Fibroblast of lung (primary cell): ENCODE results near the gene MRC2. TPM values are rescaled to one million over a fixed set of nuclear protein-coding genes. Genes with fewer than 3 reads are reported as not detected.

Source experiments
- DNase-seq, 2 donors: peaks; one replicate each; pipeline versions ENCODE4 v3.0.0 to v3.0.0-alpha.2; 2010; ENCODE audit warnings: low read depth in 2 of 2
- H2AFZ ChIP-seq: 2 replicates; pipeline ENCODE4 v1.5.1; 2012; ENCODE audit warnings: low read length, control low read depth, inconsistent platforms
- H3K27ac ChIP-seq: 2 replicates; pipeline ENCODE4 v1.5.1; 2011; ENCODE audit warnings: low read length, control low read depth; ENCODE audit not compliant: insufficient read depth
- H3K27me3 ChIP-seq: 2 replicates; pipeline ENCODE4 v1.5.1; 2011; ENCODE audit warnings: mild to moderate bottlenecking, low read length; ENCODE audit not compliant: control insufficient read depth, insufficient read depth
- H3K36me3 ChIP-seq: 2 replicates; pipeline ENCODE4 v1.5.1; 2011; ENCODE audit warnings: low read length; ENCODE audit not compliant: control insufficient read depth, insufficient read depth
- H3K4me1 ChIP-seq: 2 replicates; pipeline ENCODE4 v1.5.1; 2011; ENCODE audit warnings: low read length; ENCODE audit not compliant: control insufficient read depth, insufficient read depth; ENCODE audit errors: extremely low read depth
- H3K4me2 ChIP-seq: 2 replicates; pipeline ENCODE4 v1.5.1; 2011; ENCODE audit warnings: low read length, control low read depth; ENCODE audit not compliant: insufficient read depth; ENCODE audit errors: extremely low read depth
- H3K4me3 ChIP-seq, 4 experiments: fragments of 200-600 bp in 1 of 4; sonication (generic) in 1 of 4; replicated peaks in 1 of 4; 2 replicates each; pipeline ENCODE4 v1.5.1; 2011 to 2016; ENCODE audit warnings: low read length in 4 of 4, low read depth in 3 of 4, mild to moderate bottlenecking in 3 of 4, control low read depth in 2 of 4, inconsistent platforms in 1 of 4, mixed read lengths in 1 of 4; ENCODE audit not compliant: insufficient read depth in 1 of 4; ENCODE audit errors: control extremely low read depth in 1 of 4
- H3K79me2 ChIP-seq: 2 replicates; pipeline ENCODE4 v1.5.1; 2012; ENCODE audit warnings: mild to moderate bottlenecking, low read length, inconsistent platforms; ENCODE audit not compliant: control insufficient read depth, insufficient read depth
- H3K9ac ChIP-seq: 2 replicates; pipeline ENCODE4 v1.5.1; 2011; ENCODE audit warnings: mild to moderate bottlenecking, low read length, control low read depth; ENCODE audit not compliant: insufficient read depth
- H3K9me3 ChIP-seq: 2 replicates; pipeline ENCODE4 v1.5.1; 2012; ENCODE audit warnings: low read depth, low read length; ENCODE audit not compliant: control insufficient read depth, insufficient read depth
- H4K20me1 ChIP-seq: 2 replicates; pipeline ENCODE4 v1.5.1; 2011; ENCODE audit warnings: low read length; ENCODE audit not compliant: control insufficient read depth, insufficient read depth; ENCODE audit errors: extremely low read depth
- CTCF ChIP-seq, 2 donors: IDR thresholded peaks in 1 of 2; conservative IDR thresholded peaks in 1 of 2; 1 replicate in 1 of 2; 2 replicates in 1 of 2; pipeline ENCODE4 v1.5.1; 2011 to 2012; ENCODE audit warnings: low read length in 2 of 2, control low read depth in 1 of 2, inconsistent platforms in 1 of 2, low read depth in 1 of 2, mild to moderate bottlenecking in 1 of 2
- EZH2 ChIP-seq: IDR thresholded peaks from 2 replicates; pipeline ENCODE4 v1.5.1; 2012; ENCODE audit warnings: low read length, control low read depth, mild to moderate bottlenecking; ENCODE audit errors: missing control alignments
- polyA plus RNA-seq, 2 donors: library from polyadenylated mRNA; depleted of rRNA in 1 of 2; stranded (reverse) in 1 of 2; unstranded in 1 of 2; fragments of >200 nt; gene quantifications; 2 replicates each; pipeline ENCODE4 v1.2.1, GENCODE V29; 2011 to 2012; ENCODE audit warnings: missing spikeins in 1 of 2
- total RNA-seq: library from RNA; depleted of rRNA; stranded (reverse); fragments of >200 nt; gene quantifications from 2 replicates; pipeline ENCODE4 v1.2.1, GENCODE V29; 2014

MRC2 gene
- total and polyA plus RNA-seq, 2 donors (not counting 1 experiment from before 2014, with no cell fraction given): 98.7 to 164 TPM

DNA sequence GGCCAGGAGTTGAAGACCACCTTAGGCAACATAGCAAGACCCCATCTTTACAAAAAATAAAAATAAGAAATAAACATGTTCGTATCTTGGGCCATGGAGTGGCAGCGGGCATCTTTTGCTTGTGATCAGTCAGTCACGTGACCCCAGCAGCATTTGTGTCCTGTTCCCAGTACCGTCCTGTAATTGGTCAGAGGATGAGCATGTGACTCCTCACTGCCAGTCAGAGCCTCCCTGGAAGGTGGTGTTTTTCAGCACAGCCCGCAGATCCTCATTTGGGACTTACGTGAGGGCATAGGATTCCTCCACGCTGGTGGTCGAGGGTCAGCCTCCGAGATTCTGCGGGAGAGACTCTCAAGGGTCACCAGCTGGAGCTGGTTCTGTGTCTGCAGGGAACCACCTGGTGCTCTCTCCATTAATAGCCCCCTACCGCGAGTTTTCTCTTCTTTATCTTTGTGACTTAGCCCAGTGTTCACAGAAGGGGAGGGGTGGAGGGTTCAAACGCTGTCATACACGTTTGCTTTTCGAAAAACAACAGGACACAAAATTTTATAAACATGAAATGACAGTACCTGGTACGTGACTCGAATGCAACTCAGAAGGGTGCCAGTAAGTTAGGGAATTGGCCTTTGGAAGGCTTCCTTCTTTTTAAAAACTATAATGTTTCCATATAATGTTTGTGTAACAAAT is 17.2 kb downstream of the MRC2 start:
- H3K36me3 ChIP-seq: peaks cover 2% of the 10 kb centered on the region
- no peaks in the 10 kb centered on the region for H4K20me1 ChIP-seq
- no peak overlapping the region for H3K4me2 ChIP-seq
- H2AFZ ChIP-seq: no peak overlapping the region
- no peaks in the 10 kb centered on the region for H3K27me3 ChIP-seq
- no peak for DNase-seq
- H3K4me3 ChIP-seq: no peak overlapping the region
- peaks cover 4% of the 10 kb centered on the region for H3K4me1 ChIP-seq
- TF ChIP-seq CTCF (conservative IDR thresholded peaks at IDR 0.05 in 1 of 2, IDR thresholded peaks at IDR 0.05 in 1 of 2; ENCODE audit: low read depth in 1 of 2, low read length in 2 of 2) (no peak), EZH2 (no peak)
- no peak overlapping the region for H3K27ac ChIP-seq
- no peaks in the 10 kb centered on the region for H3K9me3 ChIP-seq
- H3K9ac ChIP-seq: no peak overlapping the region
- peaks cover 39% of the 10 kb centered on the region for H3K79me2 ChIP-seq

- Histone ChIP-seq H3K9me3 (no peaks in the 10 kb centered on the region), H3K27ac (peak overlapping the region; percentile 31), H3K4me1 (peaks cover 15% of the 10 kb centered on the region), H4K20me1 (no peaks in the 10 kb centered on the region), H3K27me3 (no peaks in the 10 kb centered on the region), H2AFZ (no peak overlapping the region), H3K4me3 (no peak overlapping the region), H3K36me3 (peaks cover 2% of the 10 kb centered on the region), H3K4me2 (peak overlapping the region; percentile 75), H3K79me2 (peaks cover 32% of the 10 kb centered on the region), H3K9ac (no peak overlapping the region)
- TF ChIP-seq EZH2 (no peak), CTCF (conservative IDR thresholded peaks at IDR 0.05 in 1 of 2, IDR thresholded peaks at IDR 0.05 in 1 of 2; ENCODE audit: low read depth in 1 of 2, low read length in 2 of 2) (no peak)
- DNase-seq: peak in 1 of 2 donors; percentile 48
These were observed 20.9 kb downstream of the MRC2 start for GRCh38 chr17:62648251-62648955.

DNA sequence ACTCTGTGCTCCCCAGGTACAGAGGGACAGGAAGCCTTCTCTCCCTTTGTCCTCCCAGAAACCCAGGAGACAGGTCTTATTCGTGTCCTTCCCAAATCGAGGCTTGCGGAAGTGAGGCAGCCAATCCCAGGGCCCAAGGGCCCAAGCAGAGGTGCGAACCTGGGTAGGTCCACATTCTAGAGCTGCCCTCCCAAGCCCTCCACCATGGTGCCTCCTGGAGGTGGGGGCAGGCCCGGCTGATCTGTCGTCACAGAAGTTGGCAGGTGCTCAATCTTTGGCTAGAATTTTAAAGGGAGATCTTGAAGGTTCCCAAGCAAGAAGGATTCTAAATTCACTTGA is 21.5 kb downstream of the MRC2 start:
- Histone ChIP-seq H3K9ac (no peak overlapping the region), H3K27ac (peak overlapping the region; percentile 31), H3K4me1 (peaks cover 19% of the 10 kb centered on the region), H3K27me3 (no peaks in the 10 kb centered on the region), H3K4me3 (no peak overlapping the region), H2AFZ (no peak overlapping the region), H4K20me1 (no peaks in the 10 kb centered on the region), H3K9me3 (no peaks in the 10 kb centered on the region), H3K36me3 (peaks cover 2% of the 10 kb centered on the region), H3K4me2 (peak overlapping the region; percentile 6), H3K79me2 (peaks cover 31% of the 10 kb centered on the region)
- no peak for DNase-seq
- TF ChIP-seq EZH2 (no peak), CTCF (conservative IDR thresholded peaks at IDR 0.05 in 1 of 2, IDR thresholded peaks at IDR 0.05 in 1 of 2; ENCODE audit: low read depth in 1 of 2, low read length in 2 of 2) (no peak)
